HEK293T (cell line): ENCODE measurements around the gene MARCHF9.

Experiments
- BHLHE40 ChIP-seq: fragments of 450-650 bp; IDR thresholded peaks from 2 replicates; pipeline ENCODE4 v1.6.1; 2016; ENCODE audit warnings: mild to moderate bottlenecking, moderate library complexity, borderline replicate concordance
- NFRKB ChIP-seq: fragments of 450-650 bp; IDR thresholded peaks from 2 replicates; pipeline ENCODE4 v1.6.1; 2016; ENCODE audit warnings: mild to moderate bottlenecking, moderate library complexity

DNA sequence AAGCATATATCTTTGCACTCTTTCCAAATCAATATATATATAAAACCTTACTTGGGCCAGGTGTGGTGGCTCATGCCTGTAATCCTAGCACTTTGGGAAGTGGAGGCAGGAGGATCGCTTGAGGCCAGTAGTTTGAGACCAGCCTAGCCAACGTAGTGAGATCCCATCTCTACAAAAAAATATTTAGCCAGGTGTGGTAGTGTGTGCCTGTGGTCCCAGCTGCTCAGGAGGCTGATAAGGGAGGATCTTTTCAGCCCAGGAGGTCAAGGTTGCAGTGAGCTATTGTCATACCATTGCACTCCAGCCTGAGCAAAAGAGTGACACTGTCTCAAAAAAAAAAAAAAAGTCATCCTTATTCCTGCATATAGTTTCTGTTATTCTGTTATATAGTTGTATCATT lies 46.6 kb upstream of the MARCHF9 start:
- no peak for TF ChIP-seq NFRKB
- no peak for TF ChIP-seq BHLHE40
